Neural progenitor cell (in vitro differentiated cells): ENCODE measurements around the gene ITPR2. TPM values are rescaled to one million over a fixed set of nuclear protein-coding genes. Genes with fewer than 3 reads are reported as not detected.

Experiments
- DNase-seq: peaks from one replicate; pipeline ENCODE4 v3.0.0-alpha.2; 2016; ENCODE audit warnings: low spot score
- H2AFZ ChIP-seq: fragments of 200-600 bp; sonication (generic); replicated peaks from 2 replicates; pipeline ENCODE4 v1.6.1; 2016; ENCODE audit warnings: antibody characterized with exemption
- H3F3A ChIP-seq: fragments of 200-600 bp; sonication (generic); 2 replicates; pipeline ENCODE4 v1.6.1; 2016; ENCODE audit warnings: antibody characterized with exemption, low read depth
- H3K27ac ChIP-seq: fragments of 200-600 bp; sonication (generic); 2 replicates; pipeline ENCODE4 v1.5.1; 2016; ENCODE audit warnings: mild to moderate bottlenecking
- H3K27me3 ChIP-seq: fragments of 200-600 bp; sonication (generic); 2 replicates; pipeline ENCODE4 v1.6.1; 2016; ENCODE audit warnings: mild to moderate bottlenecking, moderate library complexity
- H3K36me3 ChIP-seq: fragments of 200-600 bp; sonication (generic); 2 replicates; pipeline ENCODE4 v1.5.1; 2016
- H3K4me1 ChIP-seq: fragments of 200-600 bp; sonication (generic); 2 replicates; pipeline ENCODE4 v1.6.1; 2016; ENCODE audit warnings: mixed run types
- H3K4me2 ChIP-seq: fragments of 200-600 bp; sonication (generic); 2 replicates; pipeline ENCODE4 v1.6.1; 2016
- H3K4me3 ChIP-seq: fragments of 200-600 bp; sonication (generic); 2 replicates; pipeline ENCODE4 v1.5.1; 2016
- H3K79me2 ChIP-seq: fragments of 200-600 bp; sonication (generic); 2 replicates; pipeline ENCODE4 v1.6.1; 2016; ENCODE audit warnings: low read depth
- H3K9ac ChIP-seq: fragments of 200-600 bp; sonication (generic); 2 replicates; pipeline ENCODE4 v1.6.1; 2016
- H3K9me3 ChIP-seq: fragments of 200-600 bp; sonication (generic); 2 replicates; pipeline ENCODE4 v1.5.1; 2016; ENCODE audit warnings: low read depth
- H4K20me1 ChIP-seq: fragments of 200-600 bp; sonication (generic); 2 replicates; pipeline ENCODE4 v1.6.1; 2016; ENCODE audit warnings: low read depth
- H3K27ac Mint-ChIP-seq: 3 replicates; pipeline ENCODE4 v1.8.0; 2021; ENCODE audit warnings: mixed read lengths
- H3K27me3 Mint-ChIP-seq: 2 replicates; pipeline ENCODE4 v1.8.0; 2022; ENCODE audit warnings: low read depth, mild to moderate bottlenecking, inconsistent platforms, moderate library complexity, mixed read lengths; ENCODE audit not compliant: insufficient read depth
- H3K36me3 Mint-ChIP-seq: 3 replicates; pipeline ENCODE4 v1.8.0; 2021; ENCODE audit warnings: mixed read lengths
- H3K4me1 Mint-ChIP-seq: 3 replicates; pipeline ENCODE4 v1.8.0; 2021; ENCODE audit warnings: mixed read lengths
- H3K4me3 Mint-ChIP-seq: 3 replicates; pipeline ENCODE4 v1.8.0; 2021; ENCODE audit warnings: mild to moderate bottlenecking, moderate library complexity, mixed read lengths
- H3K9me3 Mint-ChIP-seq: 3 replicates; pipeline ENCODE4 v1.8.0; 2020; ENCODE audit warnings: mixed read lengths
- EZH2 ChIP-seq: fragments of 200-600 bp; sonication (generic); IDR thresholded peaks from 2 replicates; pipeline ENCODE4 v1.6.1; 2017; ENCODE audit warnings: antibody characterized with exemption, mild to moderate bottlenecking, moderate library complexity
- EZH2phosphoT487 ChIP-seq: fragments of 200-600 bp; sonication (generic); IDR thresholded peaks from 2 replicates; pipeline ENCODE4 v1.6.1; 2017; ENCODE audit warnings: antibody characterized with exemption
- total RNA-seq: library from RNA; depleted of rRNA; stranded (reverse); fragments of >200 nt; gene quantifications from 2 replicates; pipeline ENCODE4 v1.2.3, GENCODE V29; 2015; ENCODE audit warnings: low replicate concordance
- TF ChIP-seq, protein P1 (sequence below): fragments of 200-600 bp; sonication (generic); IDR thresholded peaks from 2 replicates; pipeline ENCODE4 v1.5.1; 2017; ENCODE audit warnings: antibody characterized with exemption, mild to moderate bottlenecking

ITPR2 gene
- total RNA-seq, 1 donor from 2014 or later, result 11.4 TPM

DNA sequence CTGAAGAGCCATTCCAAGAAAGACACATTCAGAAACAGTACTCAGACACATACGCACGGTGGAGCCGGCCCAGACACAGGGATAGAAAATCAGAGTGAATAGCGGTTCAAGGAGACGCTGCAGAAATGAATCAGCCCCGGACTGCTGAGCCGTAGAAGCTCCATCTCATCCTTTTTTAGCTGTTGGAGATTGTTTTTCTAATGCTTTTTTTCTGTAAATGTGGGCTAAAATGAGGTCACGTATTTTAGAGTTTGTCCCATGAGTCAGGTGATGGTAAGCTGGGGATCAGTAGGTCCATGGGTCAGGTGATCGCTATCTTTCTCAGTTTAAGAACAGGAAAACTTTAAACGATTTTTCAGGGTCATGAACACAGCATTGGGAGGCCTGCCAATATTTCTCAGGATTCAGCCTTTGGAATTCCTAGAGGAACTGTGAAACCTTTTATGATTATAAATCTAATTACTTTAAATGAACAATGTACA is 202.4 kb downstream of the ITPR2 start:
- Mint-ChIP-seq H3K36me3 (no peaks in the 10 kb centered on the region), H3K9me3 (no peaks in the 10 kb centered on the region), H3K27ac (no peak overlapping the region), H3K27me3 (no peaks in the 10 kb centered on the region), H3K4me1 (peaks cover 4% of the 10 kb centered on the region), H3K4me3 (no peak overlapping the region)
- Histone ChIP-seq H3K4me1 (peaks cover 3% of the 10 kb centered on the region), H3K4me3 (no peak overlapping the region), H3K9me3 (no peaks in the 10 kb centered on the region), H3K27ac (no peak overlapping the region), H4K20me1 (no peaks in the 10 kb centered on the region), H3K4me2 (no peak overlapping the region), H3K79me2 (no peaks in the 10 kb centered on the region), H3K36me3 (no peaks in the 10 kb centered on the region), H3F3A (no peaks in the 10 kb centered on the region), H3K9ac (no peak overlapping the region), H3K27me3 (no peaks in the 10 kb centered on the region), H2AFZ (no peak overlapping the region)
- no peak for TF ChIP-seq EZH2
- TF ChIP-seq, protein P1, sequence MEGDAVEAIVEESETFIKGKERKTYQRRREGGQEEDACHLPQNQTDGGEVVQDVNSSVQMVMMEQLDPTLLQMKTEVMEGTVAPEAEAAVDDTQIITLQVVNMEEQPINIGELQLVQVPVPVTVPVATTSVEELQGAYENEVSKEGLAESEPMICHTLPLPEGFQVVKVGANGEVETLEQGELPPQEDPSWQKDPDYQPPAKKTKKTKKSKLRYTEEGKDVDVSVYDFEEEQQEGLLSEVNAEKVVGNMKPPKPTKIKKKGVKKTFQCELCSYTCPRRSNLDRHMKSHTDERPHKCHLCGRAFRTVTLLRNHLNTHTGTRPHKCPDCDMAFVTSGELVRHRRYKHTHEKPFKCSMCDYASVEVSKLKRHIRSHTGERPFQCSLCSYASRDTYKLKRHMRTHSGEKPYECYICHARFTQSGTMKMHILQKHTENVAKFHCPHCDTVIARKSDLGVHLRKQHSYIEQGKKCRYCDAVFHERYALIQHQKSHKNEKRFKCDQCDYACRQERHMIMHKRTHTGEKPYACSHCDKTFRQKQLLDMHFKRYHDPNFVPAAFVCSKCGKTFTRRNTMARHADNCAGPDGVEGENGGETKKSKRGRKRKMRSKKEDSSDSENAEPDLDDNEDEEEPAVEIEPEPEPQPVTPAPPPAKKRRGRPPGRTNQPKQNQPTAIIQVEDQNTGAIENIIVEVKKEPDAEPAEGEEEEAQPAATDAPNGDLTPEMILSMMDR, result no peak
- no peak for TF ChIP-seq EZH2phosphoT487
- DNase-seq, result no peak

DNA sequence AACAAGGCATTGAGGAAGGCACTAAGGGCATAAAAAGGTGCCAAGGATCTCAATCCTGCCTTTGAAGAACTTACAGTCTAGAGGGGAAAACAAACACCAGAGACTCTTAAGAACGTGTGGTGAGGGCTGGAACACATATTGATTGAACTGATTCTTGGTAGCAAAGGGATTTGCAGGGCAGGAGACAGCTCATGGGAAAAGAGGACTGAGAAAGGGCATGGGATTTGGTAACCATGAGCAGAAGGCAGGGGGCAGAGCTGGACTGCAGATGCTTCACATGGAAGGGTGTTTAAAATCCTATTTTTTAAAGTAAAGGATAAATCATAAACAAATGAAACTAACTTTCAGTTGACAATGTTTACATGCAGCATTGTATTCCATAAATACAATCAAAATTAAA is 203.1 kb downstream of the ITPR2 start:
- H3K36me3 ChIP-seq, result no peaks in the 10 kb centered on the region
- Mint-ChIP-seq H3K36me3 (no peaks in the 10 kb centered on the region), H3K9me3 (no peaks in the 10 kb centered on the region), H3K4me1 (peaks cover 4% of the 10 kb centered on the region), H3K27ac (no peak overlapping the region), H3K4me3 (no peak overlapping the region), H3K27me3 (no peaks in the 10 kb centered on the region)
- H3K27ac ChIP-seq, result no peak overlapping the region
- H3K9ac ChIP-seq, result no peak overlapping the region
- no peaks in the 10 kb centered on the region for H4K20me1 ChIP-seq
- no peaks in the 10 kb centered on the region for H3K9me3 ChIP-seq
- H3K4me2 ChIP-seq, result no peak overlapping the region
- no peaks in the 10 kb centered on the region for H3K27me3 ChIP-seq
- DNase-seq, result peak; percentile 30
- H3K4me3 ChIP-seq, result no peak overlapping the region
- H3K4me1 ChIP-seq, result peaks cover 3% of the 10 kb centered on the region
- H3K79me2 ChIP-seq, result no peaks in the 10 kb centered on the region
- TF ChIP-seq EZH2 (no peak), EZH2phosphoT487 (no peak)
- TF ChIP-seq, protein P1, result peak; percentile 49
- peak overlapping the region; percentile 59 for H2AFZ ChIP-seq
- H3F3A ChIP-seq, result no peaks in the 10 kb centered on the region

DNA sequence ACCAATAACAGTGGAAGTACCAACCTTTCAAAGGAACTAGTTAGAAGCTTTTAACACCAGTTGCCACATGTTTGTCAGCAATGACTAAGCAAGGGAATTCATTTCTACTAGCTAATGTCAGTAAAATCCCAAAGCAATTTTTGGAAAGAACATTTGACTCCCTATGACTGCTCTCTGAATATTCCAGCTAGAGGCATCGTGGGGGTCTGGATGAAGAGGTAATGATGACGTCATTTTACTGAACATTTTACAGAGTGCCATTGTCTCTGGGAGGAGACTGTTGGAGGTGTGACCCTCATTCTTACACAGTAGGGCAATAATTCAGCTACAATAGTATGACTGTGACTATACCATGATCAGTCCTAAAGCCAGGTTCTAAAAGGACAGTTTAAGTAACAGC is 204.8 kb downstream of the ITPR2 start:
- no peak overlapping the region for H2AFZ ChIP-seq

DNA sequence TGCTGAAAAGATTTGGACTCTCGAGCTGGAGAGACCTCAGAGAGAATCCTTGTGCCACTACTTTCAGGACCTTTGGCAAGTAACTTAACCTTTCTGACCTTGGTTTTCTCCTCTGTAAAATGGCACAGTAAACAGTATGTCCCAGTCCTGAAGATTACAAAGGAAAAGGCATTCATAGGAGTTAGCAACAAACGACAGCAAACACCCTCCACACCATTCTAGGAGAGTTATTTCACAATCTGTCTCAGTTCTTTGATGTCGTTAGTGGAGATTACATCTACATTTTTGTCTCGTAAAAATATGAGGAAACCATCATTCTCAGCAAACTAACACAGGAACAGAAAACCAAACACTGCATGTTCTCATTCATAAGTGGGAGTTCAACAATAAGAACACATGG is 205.7 kb downstream of the ITPR2 start:
- H3K27ac ChIP-seq, result no peak overlapping the region
- TF ChIP-seq EZH2 (no peak), EZH2phosphoT487 (no peak)
- TF ChIP-seq, protein P1, result no peak
- no peaks in the 10 kb centered on the region for H4K20me1 ChIP-seq
- H3K79me2 ChIP-seq, result no peaks in the 10 kb centered on the region
- no peak overlapping the region for H3K4me3 Mint-ChIP-seq
- no peaks in the 10 kb centered on the region for H3K27me3 ChIP-seq
- no peak overlapping the region for H3K4me3 ChIP-seq
- H3K4me1 ChIP-seq, result peaks cover 3% of the 10 kb centered on the region
- H3K9me3 ChIP-seq, result no peaks in the 10 kb centered on the region
- no peak overlapping the region for H3K9ac ChIP-seq
- no peak for DNase-seq
- no peaks in the 10 kb centered on the region for H3K36me3 Mint-ChIP-seq
- no peaks in the 10 kb centered on the region for H3K4me1 Mint-ChIP-seq
- H2AFZ ChIP-seq, result no peak overlapping the region
- H3K27ac Mint-ChIP-seq, result peak overlapping the region; percentile 63
- no peak overlapping the region for H3K4me2 ChIP-seq
- H3F3A ChIP-seq, result no peaks in the 10 kb centered on the region
- no peaks in the 10 kb centered on the region for H3K27me3 Mint-ChIP-seq
- no peaks in the 10 kb centered on the region for H3K36me3 ChIP-seq
- H3K9me3 Mint-ChIP-seq, result no peaks in the 10 kb centered on the region

More for the DNA sequence above, 204.8 kb downstream of the ITPR2 start:
- no peak overlapping the region for H3K9ac ChIP-seq
- TF ChIP-seq EZH2, result no peak
- H3K27ac ChIP-seq, result no peak overlapping the region
- no peaks in the 10 kb centered on the region for H3K79me2 ChIP-seq
- no peaks in the 10 kb centered on the region for H3K36me3 Mint-ChIP-seq
- no peak overlapping the region for H3K4me3 ChIP-seq
- no peaks in the 10 kb centered on the region for H4K20me1 ChIP-seq
- H3K36me3 ChIP-seq, result no peaks in the 10 kb centered on the region
- H3K4me1 Mint-ChIP-seq, result no peaks in the 10 kb centered on the region
- no peaks in the 10 kb centered on the region for H3K9me3 Mint-ChIP-seq
- no peaks in the 10 kb centered on the region for H3K27me3 Mint-ChIP-seq
- no peak overlapping the region for H3K4me3 Mint-ChIP-seq
- H3K27me3 ChIP-seq, result no peaks in the 10 kb centered on the region
- DNase-seq, result no peak
- H3K27ac Mint-ChIP-seq, result no peak overlapping the region
- H3K4me2 ChIP-seq, result no peak overlapping the region
- H3F3A ChIP-seq, result no peaks in the 10 kb centered on the region
- no peaks in the 10 kb centered on the region for H3K9me3 ChIP-seq
- H3K4me1 ChIP-seq, result peaks cover 3% of the 10 kb centered on the region
